Regular cardiac myocyte (primary cell): ENCODE measurements around the gene CCNA2. TPM values are rescaled to one million over a fixed set of nuclear protein-coding genes. Genes with fewer than 3 reads are reported as not detected.

Source experiments
- total RNA-seq: library from RNA; depleted of rRNA; stranded (reverse); fragments of >200 nt; gene quantifications from 2 replicates; pipeline ENCODE4 v1.2.3, GENCODE V29; 2014

Gene CCNA2
- total RNA-seq: 9.6 and 97.6 TPM in 2 replicates

GRCh38 chr4:121823505-121824170, at the start of gene CCNA2:
Gene CCNA2 (minus strand): TSS chr4:121823883. CDS start chr4:121823628, 255 bp downstream.

DNA sequence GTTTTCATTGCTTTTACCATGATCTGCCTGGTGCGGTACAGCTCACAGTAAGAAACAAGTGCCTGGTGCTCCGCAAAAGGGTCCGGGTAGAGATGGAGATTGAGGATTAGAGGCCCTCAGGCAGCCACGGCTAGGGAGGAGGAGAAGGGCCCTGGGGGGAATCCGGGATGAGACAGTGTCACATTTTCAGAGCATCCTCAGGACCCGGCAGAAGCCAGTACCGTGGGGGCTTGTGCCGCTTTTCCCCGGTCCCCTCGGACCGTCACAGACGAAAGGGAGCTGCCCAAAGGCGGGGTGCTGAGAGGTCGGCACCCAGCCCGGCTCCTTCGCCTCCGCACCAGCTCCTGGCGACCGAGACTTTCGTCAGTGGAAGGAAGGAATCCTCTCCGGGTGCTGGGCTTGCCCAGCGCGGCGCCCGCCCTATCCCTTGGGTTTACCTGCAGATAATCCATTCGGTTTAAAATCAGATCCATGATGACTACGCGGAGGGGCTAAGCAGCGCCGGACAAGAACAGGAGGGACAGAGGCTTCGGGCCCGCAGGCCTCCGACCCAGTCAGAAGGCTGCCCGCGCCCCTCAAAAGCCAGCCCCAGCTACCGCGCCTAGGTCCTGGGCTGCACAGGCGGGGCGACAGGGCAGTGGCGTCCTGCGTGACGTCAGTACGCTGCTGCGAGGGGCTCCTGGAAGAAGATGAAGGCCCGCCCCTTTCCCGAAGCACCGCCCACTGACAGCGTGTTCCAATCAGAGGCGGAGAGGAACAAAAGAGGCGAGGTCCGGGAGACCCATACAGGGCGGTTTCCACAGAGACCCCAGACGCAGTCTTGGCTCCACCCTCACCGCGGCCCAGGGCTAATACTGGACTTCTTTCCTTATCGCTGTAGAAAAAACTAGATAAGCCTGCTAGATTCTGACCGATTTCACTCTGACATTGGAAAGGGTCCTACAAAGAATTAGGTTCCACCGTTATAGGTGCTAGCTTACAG, 46.4 kb upstream of the CCNA2 start, which contains the start of gene BBS7:
TSS of gene BBS7 (minus strand) at position 634 of the 982 bp plus-strand sequence. CDS start at position 473, 161 bp downstream.

DNA sequence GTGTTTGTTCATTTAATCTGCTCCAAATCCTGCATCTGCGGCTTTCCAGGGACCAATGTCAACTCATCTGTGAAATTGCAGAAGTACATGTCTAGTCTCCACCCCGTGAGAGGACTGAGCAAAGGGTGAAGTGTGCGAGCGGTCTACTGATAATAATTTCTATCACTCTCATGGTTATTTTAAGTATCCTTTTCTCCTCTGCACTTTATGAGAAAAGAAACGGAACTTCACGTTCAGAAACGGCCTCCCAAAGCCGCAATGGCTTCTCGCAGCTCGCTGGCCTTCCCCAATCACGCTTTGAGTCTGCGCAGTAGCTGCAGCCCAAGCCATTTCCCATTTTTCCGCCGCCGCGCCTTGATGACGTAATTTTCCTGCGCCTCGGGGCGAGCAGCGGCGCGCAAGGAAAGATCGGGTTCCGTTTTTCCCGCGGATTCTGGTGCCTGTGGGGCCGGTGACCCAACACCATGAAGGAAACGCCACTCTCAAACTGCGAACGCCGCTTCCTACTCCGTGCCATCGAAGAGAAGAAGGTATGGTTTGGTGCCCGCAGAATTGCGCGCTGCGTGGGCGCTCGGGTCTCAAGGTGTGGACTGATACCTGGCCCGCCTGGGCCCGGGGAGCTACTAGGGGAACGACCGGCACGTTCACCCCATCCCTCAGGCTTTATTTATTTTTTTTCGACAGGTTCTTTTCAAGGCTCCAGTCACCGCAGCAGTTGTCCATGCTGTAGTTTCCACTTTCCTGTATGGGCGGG, 22.5 kb downstream of the CCNA2 start, which contains the start of gene EXOSC9:
TSS of gene EXOSC9 (plus strand) at position 363 of the 754 bp plus-strand sequence. CDS start at position 465, 102 bp downstream.

Other genes with a start within 250 kb of the CCNA2 start
- 1,122 and 1,336 TPM in 2 replicates for gene ANXA5, start 126.9 kb downstream of the CCNA2 start, total RNA-seq
- gene SMIM43, start 58.7 kb downstream of the CCNA2 start, total RNA-seq: 0.38 and 3.4 TPM in 2 replicates
- gene EXOSC9, start 22.6 kb downstream of the CCNA2 start, total RNA-seq: 30.7 and 59.6 TPM in 2 replicates
- 22.8 and 27.9 TPM in 2 replicates for gene BBS7, start 46.6 kb upstream of the CCNA2 start, total RNA-seq
- gene TRPC3, start 128.2 kb upstream of the CCNA2 start, total RNA-seq: under 0.01 and 0.19 TPM in 2 replicates